ENCODE results near the gene OR2A7.
"Not testable (repeated sequence)": the region's sequence is repeated elsewhere in the genome, so short reads cannot be mapped to it uniquely, and the experiment has no call there.

OR2A7 gene

GRCh38 chr7:144264692-144265091, at the start of gene OR2A7:
Gene OR2A7, minus strand, starts transcription at chr7:144264792. Its CDS starts 5,164 bp downstream, at chr7:144259628.
- DNase-seq: not testable (repeated sequence)

GRCh38 chr7:144311872-144312469, 47.4 kb upstream of the OR2A7 start, which contains the start of gene OR2A1:
Gene OR2A1, plus strand, starts transcription at chr7:144312419. Its CDS starts 5,706 bp downstream, at chr7:144318125.
- DNase-seq: not testable (repeated sequence)

GRCh38 chr7:144311218-144311617, 46.6 kb upstream of the OR2A7 start:
- DNase-seq: not testable (repeated sequence)

- DNase-seq: not testable (repeated sequence)
Observed at GRCh38 chr7:144309702-144310101, 45.1 kb upstream of the OR2A7 start.

GRCh38 chr7:144305156-144305555, 40.6 kb upstream of the OR2A7 start:
- DNase-seq: not testable (repeated sequence)

GRCh38 chr7:144303607-144304006, 39.0 kb upstream of the OR2A7 start:
- DNase-seq: not testable (repeated sequence)

- not testable (repeated sequence) for DNase-seq
Observed at GRCh38 chr7:144302578-144303303, 38.1 kb upstream of the OR2A7 start.

GRCh38 chr7:144293794-144294499, 29.4 kb upstream of the OR2A7 start:
- DNase-seq: not testable (repeated sequence)

- DNase-seq: not testable (repeated sequence)
Observed at GRCh38 chr7:144292384-144293161, 28.0 kb upstream of the OR2A7 start.

GRCh38 chr7:144291607-144292006, 27.0 kb upstream of the OR2A7 start:
- not testable (repeated sequence) for DNase-seq

GRCh38 chr7:144287171-144287784, 22.7 kb upstream of the OR2A7 start:
- DNase-seq: not testable (repeated sequence)

GRCh38 chr7:144283716-144284115, 19.1 kb upstream of the OR2A7 start:
- not testable (repeated sequence) for DNase-seq

GRCh38 chr7:144282490-144282889, 17.9 kb upstream of the OR2A7 start:
- not testable (repeated sequence) for DNase-seq

GRCh38 chr7:144281981-144282380, 17.4 kb upstream of the OR2A7 start:
- not testable (repeated sequence) for DNase-seq

- DNase-seq: not testable (repeated sequence)
Observed at GRCh38 chr7:144280010-144280409, 15.4 kb upstream of the OR2A7 start.

- not testable (repeated sequence) for DNase-seq
Observed at GRCh38 chr7:144275281-144275680, 10.7 kb upstream of the OR2A7 start.

GRCh38 chr7:144269188-144269587, 4.6 kb upstream of the OR2A7 start, which contains the start of gene CTAGE8:
Gene CTAGE8, minus strand, starts transcription at chr7:144269288. Its CDS starts 38 bp downstream, at chr7:144269250.
- not testable (repeated sequence) for DNase-seq

- DNase-seq: not testable (repeated sequence)
Observed at GRCh38 chr7:144262128-144262527, 2.5 kb downstream of the OR2A7 start.

- not testable (repeated sequence) for DNase-seq
Observed at GRCh38 chr7:144259067-144259466, 5.5 kb downstream of the OR2A7 start.

- no peak for DNase-seq
Observed at GRCh38 chr7:144256112-144256511, 8.5 kb downstream of the OR2A7 start.

GRCh38 chr7:144255471-144255897, 9.1 kb downstream of the OR2A7 start:
- no peak for DNase-seq

- DNase-seq: not testable (repeated sequence)
Observed at GRCh38 chr7:144252307-144252706, 12.3 kb downstream of the OR2A7 start.
